Measurements from ENCODE around the gene RNF213.

The RNF213 gene

GRCh38 chr17:80260791-80261158, at the start of gene RNF213:
TSS of gene RNF213 (plus strand) at chr17:80260852. CDS start at chr17:80263682, 2,830 bp downstream.
- DNase-seq (ENCODE audit: low read depth in 2 of 2): peak in 1 of 2 donors; percentile 27

DNA sequence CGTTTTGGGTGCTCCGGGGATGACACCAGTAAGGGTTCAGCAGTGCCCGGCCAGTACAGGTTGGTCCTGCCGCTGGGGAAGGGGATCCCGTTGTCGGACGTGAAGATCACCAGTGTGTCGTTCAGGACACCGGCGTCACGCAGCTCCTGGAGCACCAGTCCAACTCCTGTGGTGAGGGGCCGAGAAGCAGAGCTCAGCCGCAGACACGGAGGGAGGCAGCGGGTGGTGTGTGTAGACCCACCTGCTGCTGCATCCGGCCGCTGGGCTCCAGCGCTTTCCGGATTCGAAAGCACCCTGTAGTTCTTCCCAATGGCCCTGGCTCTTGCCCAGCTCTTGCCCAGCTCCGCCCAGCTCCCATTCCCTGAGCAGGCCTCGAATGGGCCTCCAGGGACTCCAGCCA, 48.5 kb upstream of the RNF213 start:
- no peak for DNase-seq (ENCODE audit: low read depth in 2 of 2)

GRCh38 chr17:80212511-80212910, 48.1 kb upstream of the RNF213 start:
- DNase-seq (ENCODE audit: low read depth in 2 of 2): no peak

GRCh38 chr17:80212962-80213642, 47.5 kb upstream of the RNF213 start:
- no peak for DNase-seq (ENCODE audit: low read depth in 2 of 2)

- DNase-seq (ENCODE audit: low read depth in 2 of 2): no peak
Measured at GRCh38 chr17:80213643-80213975, 47.0 kb upstream of the RNF213 start.

DNA sequence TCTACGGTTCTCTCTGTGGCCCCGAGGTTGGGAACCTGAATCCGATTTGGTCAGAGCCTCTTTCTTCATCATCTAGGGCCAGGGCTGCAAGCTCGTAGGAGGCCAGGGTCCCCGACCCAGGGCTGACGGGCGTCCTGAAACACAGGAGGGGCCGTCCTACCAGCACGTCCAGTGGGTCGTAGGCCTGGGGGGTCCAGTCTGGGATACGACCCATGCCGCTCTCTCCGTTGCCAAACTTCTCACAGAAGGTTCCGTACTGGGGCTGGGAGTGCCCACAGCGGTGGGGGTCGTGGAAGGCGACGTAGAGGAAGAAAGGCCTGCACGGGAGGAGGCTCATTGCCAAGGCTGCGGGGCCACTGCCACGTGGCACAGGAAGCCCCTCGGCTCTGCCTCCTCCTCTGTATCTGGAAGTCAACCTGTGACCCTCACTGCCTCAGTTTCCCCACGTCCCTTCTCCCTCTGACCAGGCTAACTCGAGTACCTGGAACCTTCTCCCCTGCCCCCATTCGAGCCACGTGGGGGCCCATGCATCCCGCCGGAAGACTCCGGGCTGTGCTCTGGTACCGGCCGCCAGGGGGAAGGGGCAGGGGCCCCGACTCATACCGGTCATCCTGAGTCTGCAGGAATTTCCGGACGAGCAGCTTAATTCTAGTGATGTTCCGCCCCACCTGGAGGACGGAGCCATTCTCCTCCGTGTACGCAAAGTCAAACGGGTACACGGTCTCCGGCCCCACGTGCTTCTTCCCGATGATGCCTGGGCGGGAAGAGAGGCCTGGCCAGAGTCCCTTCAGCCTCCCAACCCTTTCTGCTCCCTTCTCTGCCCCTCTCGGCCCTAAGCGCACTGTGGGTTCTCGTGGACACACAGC, 46.4 kb upstream of the RNF213 start:
- no peak for DNase-seq (ENCODE audit: low read depth in 2 of 2)

DNA sequence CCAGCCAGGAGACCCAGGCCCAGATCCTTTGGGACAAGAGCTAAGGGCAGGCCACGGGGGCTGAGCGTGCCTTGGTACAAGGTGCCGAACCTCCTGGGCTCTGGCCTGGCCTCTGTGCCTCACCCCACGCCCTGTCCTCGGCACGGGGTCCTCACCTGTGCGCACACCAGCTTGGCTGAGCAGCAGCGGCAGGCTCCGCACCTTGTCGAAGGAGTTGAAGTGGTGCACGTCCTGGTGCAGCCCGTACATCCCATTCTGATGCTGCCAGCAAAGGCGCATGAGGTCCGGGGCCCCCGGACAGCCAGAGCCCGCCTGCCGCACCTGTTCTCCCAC, 45.8 kb upstream of the RNF213 start:
- DNase-seq (ENCODE audit: low read depth in 2 of 2): no peak

DNA sequence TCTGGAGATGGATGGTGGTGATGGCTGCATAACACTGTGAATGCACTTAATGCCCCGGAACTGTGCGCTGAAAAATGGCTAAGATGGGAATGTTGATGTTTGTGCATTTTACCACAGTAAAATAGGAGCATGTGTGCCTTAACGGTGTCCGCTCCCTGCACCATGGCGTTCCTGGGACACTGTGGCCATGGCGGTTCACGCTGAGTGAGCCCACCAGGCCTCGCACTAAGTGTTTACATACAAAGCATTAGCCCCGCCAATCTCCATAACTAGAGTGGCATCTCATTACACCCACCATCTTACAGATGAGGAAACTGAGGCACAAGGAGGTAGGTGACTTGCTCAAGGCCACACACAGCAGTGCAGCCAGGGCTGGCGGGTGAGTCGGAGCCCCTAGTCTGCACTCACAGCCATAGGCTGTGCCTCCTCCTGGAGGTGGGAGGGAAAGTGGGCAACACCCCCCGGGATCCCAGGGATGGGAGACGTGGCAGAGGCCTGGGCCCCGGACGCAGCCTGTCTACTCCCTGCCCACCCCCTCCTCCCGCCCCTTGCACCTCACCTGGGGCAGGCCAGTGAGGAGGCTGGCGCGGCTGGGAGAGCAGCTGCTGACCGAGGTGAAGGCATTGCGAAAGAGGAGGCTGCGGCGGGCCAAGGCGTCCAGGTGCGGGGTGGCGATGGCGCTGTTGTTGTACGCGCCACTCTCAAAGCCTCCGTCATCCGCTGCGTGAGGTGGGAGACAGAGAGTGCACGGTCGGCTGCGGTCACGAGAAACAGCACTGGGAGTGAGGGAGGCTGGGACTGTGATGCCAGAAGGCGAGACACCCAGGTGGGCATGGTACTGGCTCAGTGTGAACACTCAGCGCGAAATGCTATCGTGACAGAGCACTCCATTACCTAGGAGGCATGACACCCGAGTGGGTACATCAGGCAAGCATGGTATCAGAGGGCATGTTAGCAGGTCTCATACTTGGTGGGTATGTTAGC, 43.9 kb upstream of the RNF213 start:
- no peak for DNase-seq (ENCODE audit: low read depth in 2 of 2)

- no peak for DNase-seq (ENCODE audit: low read depth in 2 of 2)
Measured at GRCh38 chr17:80217703-80218362, 42.8 kb upstream of the RNF213 start.

DNA sequence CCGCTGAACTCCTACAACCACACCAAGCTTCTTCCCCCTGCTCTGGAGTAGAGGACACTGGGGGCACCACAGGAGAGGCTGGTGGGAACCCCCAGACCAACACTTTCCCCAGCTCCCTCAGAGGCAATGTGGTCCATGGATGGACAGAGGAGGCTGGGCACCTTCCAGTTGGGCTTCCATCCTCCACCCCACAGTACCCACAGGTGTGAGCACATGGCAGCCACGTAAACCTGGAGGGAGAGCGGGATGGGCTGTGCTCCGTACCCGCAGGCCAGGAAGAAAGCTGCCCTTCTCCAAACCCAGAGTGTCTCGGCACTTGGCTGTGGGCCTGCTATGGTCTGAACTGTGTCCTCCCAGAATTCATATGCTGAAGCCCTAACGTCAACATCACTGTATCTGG, 42.3 kb upstream of the RNF213 start:
- DNase-seq (ENCODE audit: low read depth in 2 of 2): no peak

DNA sequence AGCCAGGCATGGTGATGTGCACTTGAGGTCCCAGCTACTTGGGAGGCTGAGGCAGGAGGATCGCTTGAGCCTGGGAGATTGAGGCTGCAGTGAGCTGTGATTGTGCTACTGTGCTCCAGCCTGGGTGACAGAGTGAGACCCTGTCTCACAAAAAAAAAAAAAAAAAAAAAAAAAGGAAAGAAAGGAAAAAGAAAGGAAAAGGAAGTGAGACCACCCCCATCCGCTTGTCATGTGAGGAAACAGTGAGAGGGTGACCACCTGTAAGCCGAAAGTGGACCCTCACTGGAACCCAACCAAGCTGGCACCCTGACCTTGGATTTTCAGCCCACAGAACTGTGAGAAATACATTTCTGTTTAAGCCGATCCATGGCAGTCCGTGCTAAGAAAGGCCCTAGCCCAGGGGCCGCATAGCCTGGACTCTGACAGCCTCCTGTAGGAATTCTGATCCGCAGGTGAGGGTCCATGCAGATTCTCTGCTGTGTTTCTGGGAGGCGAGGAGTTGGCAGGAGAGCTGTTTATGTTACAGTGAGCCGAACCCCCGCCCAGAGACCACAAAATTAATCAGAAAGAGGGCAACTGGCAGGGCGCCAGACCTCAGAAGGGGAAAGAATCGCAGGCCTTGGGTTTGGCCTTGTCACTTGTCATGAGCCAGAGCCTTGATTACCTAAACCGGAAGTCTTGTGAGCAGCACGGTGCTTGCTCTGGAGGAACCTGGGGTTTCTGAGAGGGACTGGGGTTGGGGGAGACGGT, 41.5 kb upstream of the RNF213 start:
- peak; percentile 82 to 89 for DNase-seq (ENCODE audit: low read depth in 2 of 2)

DNA sequence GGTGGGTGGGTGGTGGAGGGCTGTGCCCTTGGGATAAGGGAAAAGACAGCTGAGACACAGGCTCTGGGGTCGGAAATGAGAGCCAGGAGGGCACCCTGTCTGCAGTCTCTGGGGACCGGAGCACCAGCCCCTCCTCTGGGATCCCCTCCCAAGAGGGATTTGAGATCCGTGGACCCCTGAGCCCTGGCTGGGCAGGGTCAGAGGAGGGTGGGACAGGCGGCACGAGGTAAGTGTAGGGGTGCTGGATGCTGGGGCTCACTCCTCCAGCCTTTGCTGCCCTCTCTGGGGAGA, 40.9 kb upstream of the RNF213 start:
- DNase-seq (ENCODE audit: low read depth in 2 of 2): no peak

DNA sequence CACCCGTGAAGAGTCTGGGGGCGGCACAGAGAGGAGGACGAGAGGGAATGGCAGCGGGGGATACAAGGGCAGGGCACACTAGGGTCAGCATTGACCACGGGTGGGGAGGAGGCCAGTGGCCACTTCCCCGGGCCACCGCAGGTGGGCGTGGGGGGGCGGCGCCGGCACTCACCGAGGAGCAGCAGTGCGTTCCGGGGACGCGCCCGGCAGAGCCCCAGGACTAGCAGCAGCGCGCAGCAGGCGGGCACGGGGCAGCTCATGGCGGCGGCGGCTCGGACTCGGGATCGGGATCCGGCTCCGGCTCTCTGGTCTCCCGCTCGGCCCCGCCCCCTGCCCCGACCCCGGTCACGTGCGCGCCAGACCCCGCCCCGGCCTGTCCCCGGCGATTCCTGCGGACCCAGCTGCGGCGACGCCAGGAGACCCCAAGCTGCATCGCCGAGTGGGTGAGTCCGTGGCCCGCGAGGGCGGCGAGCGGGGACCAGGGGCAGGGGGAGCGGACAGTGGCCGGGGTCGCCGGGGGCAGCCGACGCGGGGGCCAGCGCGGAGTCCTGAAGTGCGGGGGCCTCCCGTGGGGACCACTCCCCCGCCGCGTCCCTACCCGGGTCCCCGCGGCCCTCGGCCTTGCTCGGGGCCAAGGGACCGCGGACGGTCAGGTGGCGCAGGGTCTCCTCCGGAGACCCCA, 40.5 kb upstream of the RNF213 start, which contains the start of the genes SGSH and SLC26A11:
Gene SGSH (minus strand): TSS at position 280 of the 682 bp plus-strand sequence. CDS start 20 bp downstream, at position 260.
Gene SLC26A11 (plus strand): TSS at position 374 of the 682 bp plus-strand sequence. CDS start 1,134 bp downstream, outside the sequence.
- peak; percentile 12 to 22 for DNase-seq (ENCODE audit: low read depth in 2 of 2)

GRCh38 chr17:80220736-80221215, 39.9 kb upstream of the RNF213 start:
- no peak for DNase-seq (ENCODE audit: low read depth in 2 of 2)

DNA sequence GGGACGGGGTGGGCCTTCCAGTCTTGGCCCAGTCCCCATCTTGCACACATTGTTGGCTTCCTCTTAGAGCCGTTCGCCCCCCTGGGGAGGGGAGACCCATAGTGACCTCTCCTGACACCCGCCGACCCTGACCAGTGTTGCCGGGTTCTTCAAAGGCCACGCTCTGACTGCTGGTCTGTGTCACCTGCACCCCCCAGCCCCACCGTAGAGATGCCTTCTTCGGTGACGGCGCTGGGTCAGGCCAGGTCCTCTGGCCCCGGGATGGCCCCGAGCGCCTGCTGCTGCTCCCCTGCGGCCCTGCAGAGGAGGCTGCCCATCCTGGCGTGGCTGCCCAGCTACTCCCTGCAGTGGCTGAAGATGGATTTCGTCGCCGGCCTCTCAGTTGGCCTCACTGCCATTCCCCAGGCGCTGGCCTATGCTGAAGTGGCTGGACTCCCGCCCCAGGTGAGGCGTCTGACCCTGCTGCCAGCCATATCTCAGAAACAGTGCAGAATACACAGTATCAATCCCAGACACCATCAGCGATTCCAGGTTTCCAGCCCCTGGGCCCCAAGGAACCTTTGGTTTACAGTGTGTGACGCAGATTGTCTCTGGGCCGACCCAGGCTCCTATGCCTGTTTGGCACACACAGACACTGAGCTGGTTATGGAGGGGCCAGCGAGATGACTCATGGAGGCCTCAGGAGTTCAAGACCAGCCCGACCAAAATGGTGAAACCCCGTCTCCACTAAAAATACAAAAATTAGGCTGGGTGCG, 39.1 kb upstream of the RNF213 start:
- no peak for DNase-seq (ENCODE audit: low read depth in 2 of 2)

GRCh38 chr17:80222376-80223141, 38.1 kb upstream of the RNF213 start:
- DNase-seq (ENCODE audit: low read depth in 2 of 2): no peak

GRCh38 chr17:80223142-80223815, 37.4 kb upstream of the RNF213 start:
- no peak for DNase-seq (ENCODE audit: low read depth in 2 of 2)
